ENCODE measurements around the gene FAM204A.

GRCh38 chr10:118276727-118277126 lies 65.4 kb downstream of the FAM204A start:
- TF ChIP-seq POLR2A (IDR thresholded peaks at IDR 0.05) = no peak
- TF ChIP-seq CTCF (IDR thresholded peaks at IDR 0.05) = no peak
